ENCODE measurements around the gene CASP14.
A peak's percentile ranks its signal among the peaks of the same experiment; 100 is the strongest.

DNA sequence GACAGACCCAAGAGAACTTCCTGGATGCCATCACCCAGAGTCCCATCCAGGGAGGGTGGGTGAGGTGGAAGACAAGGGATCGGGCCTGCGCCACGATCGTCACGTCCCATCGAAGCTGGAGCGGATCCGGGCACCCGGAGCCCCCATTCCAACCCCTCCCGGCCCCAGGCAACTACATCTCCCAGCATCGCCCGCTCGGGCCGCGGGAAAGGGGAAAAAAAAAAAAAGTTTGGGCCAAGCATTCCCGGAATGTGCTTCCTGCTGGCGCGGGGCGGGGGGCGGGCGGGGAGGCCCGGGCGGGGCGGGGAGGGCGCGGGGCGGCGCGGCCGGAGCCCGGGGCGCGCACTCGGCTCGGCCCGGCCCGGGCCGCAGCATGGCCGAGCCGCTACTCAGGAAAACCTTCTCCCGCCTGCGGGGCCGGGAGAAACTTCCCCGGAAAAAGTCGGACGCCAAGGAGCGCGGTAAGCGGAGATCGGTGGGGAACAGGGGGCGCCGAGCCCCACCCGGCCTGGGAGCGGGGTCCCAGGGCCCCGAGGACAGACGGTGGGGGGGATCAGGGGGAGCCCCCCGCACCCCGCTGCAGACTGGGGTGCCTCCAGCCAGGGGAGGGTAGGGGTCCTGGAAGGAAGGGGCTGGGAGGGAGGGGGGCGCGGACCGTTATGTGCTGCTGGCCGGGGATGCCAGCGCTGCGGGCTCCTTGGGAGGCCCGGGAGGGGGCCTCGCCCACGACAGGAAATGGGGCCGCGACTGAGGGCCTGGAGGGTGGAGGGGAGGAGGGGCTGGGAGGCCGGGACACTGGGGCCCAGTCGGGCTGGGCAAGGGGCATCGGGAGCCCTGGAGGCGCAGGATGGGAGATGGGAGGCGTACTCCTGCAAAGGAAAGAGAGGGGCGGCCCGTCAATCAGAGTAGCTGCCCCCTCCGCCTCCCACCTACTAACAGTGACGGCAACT, 58.1 kb downstream of the CASP14 start, which contains the start of gene SYDE1:
- no peak for TF ChIP-seq SIN3A (IDR thresholded peaks at IDR 0.05; ENCODE audit: borderline replicate concordance, insufficient read depth, low read length)
- no peak for TF ChIP-seq TAF1 (IDR thresholded peaks at IDR 0.05; ENCODE audit: borderline replicate concordance, insufficient read depth, low read length)
- TF ChIP-seq POLR2AphosphoS5 (IDR thresholded peaks at IDR 0.05; ENCODE audit: low read depth, low read length), result peak; percentile 46
- TF ChIP-seq, protein P1, sequence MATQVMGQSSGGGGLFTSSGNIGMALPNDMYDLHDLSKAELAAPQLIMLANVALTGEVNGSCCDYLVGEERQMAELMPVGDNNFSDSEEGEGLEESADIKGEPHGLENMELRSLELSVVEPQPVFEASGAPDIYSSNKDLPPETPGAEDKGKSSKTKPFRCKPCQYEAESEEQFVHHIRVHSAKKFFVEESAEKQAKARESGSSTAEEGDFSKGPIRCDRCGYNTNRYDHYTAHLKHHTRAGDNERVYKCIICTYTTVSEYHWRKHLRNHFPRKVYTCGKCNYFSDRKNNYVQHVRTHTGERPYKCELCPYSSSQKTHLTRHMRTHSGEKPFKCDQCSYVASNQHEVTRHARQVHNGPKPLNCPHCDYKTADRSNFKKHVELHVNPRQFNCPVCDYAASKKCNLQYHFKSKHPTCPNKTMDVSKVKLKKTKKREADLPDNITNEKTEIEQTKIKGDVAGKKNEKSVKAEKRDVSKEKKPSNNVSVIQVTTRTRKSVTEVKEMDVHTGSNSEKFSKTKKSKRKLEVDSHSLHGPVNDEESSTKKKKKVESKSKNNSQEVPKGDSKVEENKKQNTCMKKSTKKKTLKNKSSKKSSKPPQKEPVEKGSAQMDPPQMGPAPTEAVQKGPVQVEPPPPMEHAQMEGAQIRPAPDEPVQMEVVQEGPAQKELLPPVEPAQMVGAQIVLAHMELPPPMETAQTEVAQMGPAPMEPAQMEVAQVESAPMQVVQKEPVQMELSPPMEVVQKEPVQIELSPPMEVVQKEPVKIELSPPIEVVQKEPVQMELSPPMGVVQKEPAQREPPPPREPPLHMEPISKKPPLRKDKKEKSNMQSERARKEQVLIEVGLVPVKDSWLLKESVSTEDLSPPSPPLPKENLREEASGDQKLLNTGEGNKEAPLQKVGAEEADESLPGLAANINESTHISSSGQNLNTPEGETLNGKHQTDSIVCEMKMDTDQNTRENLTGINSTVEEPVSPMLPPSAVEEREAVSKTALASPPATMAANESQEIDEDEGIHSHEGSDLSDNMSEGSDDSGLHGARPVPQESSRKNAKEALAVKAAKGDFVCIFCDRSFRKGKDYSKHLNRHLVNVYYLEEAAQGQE (IDR thresholded peaks at IDR 0.05; ENCODE audit: insufficient read depth in 1 of 2, low read depth in 2 of 2, low read length in 2 of 2), result no peak
- TF ChIP-seq FOXP2 (optimal IDR thresholded peaks at IDR 0.05; ENCODE audit: borderline replicate concordance, extremely low read depth, extremely low read length, insufficient read depth), result no peak
